NCI-H1092 (cell line): ENCODE data around the gene IRAK3.
"Not testable (repeated sequence)": the region's sequence is repeated elsewhere in the genome, so short reads cannot be mapped to it uniquely, and the experiment has no call there.

Experiments used
- DNase-seq: peaks from one replicate; lab custom pipeline; 2025; lab: John Stamatoyannopoulos, UW

Gene IRAK3

DNA sequence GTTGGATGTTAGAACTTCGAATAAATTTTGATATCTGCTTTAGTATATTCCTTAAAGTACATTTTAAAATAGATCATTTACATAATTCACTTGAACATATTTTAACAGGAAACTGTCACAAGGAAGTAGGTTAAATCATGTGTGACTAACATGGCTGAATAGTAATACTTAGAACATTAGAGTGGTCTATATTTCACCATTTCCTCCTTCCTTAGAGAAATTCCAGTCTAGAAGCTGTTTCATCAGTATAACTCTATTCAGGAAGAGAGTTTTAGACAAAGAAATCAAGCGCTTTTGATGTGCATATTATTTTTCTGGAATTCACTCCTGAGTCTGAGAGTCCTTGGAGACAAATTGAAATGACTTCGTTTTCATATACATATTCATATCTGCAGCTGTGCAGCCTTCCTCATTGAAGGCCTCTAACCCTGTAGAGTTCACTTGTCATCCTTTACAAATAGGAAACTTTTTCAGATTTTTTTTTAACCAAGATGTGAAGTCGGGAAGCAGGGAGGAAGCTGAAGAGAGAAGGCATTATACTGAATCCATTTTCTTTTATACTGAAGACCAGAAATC is 28.4 kb downstream of the IRAK3 start:
- DNase-seq = no peak

DNA sequence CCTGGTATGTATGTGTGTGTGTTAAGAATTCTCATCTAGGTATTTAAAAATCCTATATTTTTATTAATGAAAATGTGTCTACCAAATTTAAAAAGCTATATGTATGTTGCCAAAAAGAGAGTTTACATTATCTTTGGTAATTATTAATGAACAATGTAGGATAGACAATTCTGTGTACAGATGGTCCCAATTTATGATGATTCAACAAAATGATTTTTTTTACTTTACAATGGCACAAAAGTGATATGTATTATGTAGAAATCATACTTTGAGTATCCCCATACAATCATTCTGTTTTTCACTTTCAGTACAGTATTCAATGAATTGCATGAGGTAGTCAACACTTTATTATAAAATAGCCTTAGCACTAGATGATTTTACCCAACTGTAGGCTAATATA is 39.4 kb downstream of the IRAK3 start:
- DNase-seq = no peak

DNA sequence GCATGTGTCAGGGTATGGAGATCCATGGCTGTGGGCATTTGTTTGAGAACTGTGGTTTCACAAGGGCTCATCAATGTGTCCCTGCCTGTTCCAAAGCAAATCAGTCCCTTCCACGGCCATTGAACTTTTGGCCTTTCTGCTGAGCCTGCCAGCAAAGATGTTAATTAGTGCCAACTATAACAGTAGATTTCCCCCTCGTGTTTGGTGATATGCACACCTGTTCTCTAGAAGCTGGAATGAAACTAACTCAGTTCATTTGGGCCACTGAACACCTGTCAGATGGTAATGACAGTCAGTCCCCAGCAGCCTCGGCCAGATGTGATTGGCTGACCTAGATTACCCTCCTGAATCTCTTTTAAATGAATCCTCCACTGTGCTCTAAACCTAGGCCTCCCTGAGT is 43.2 kb downstream of the IRAK3 start:
- DNase-seq = no peak

DNA sequence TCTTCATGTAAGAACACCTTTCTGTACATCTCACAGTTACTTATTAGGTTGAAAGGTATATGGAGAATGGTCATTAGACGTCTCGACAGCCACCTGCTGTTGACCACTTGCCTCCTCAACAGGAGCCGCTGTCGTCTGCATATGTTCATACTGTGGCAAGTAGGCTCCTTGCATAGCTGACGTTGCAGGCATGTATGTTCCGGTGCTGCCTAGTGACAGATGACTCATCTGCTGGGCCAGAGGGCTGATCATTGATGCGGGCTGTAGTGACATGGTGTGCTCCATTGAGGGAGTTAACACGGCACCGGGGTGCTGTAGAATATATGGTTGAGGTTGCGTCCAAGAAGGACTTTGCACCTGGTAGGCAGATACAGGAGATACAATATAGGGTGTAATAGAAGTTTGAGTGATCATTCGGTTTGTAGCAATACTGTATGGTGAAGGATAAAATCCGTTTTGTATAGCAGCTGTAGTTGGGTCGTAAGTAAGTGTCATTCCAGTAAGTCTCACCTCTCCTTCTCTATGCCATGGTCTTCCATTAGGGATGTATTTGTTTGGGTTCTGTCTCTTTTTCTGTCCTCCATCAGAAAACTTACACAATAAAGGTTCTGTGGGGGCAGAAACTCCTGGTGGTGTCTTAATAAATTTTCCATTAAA is 45.2 kb downstream of the IRAK3 start:
- DNase-seq = not testable (repeated sequence)

DNA sequence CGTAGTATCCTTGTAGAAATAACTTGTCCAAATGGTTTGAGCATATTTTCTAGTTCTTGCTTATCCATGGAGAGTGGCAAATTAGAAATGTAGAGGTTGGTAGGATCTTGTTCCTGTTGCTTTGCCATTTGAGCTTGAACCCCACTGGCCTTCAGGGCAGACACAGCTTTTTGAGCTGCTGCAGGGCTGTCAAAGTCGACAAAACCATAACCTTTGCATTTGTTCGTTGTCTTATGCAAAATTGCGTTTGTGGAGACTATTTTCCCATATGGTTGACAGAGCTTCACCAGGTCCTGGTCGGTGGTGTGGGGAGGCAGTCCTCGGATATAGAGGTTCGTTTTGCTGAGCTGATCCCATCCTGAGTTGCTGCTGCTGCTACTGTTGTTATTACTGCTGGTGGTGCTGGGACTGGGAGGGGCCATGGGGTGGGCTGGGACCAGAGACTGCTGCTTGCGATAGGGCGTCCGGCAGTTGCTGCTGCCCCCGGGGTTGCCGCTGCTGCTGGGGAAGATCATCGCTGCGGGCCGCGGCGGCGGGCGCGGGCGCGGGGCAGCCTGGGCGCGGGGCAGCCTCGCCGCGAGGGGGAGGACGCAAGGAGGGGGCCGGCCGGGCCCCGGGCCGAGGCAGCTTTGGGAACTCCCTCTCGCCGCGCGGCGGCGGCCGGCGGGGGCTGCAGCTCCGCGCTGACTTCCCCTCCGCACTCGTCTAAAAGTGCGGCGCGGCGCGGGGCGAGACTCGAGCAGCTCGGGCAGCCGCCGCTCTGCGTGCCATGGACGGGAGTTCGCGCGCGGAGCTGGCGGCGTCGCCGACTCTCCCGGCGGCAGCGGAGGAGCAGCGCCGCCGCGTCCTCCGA is 46.0 kb downstream of the IRAK3 start:
- not testable (repeated sequence) for DNase-seq

DNA sequence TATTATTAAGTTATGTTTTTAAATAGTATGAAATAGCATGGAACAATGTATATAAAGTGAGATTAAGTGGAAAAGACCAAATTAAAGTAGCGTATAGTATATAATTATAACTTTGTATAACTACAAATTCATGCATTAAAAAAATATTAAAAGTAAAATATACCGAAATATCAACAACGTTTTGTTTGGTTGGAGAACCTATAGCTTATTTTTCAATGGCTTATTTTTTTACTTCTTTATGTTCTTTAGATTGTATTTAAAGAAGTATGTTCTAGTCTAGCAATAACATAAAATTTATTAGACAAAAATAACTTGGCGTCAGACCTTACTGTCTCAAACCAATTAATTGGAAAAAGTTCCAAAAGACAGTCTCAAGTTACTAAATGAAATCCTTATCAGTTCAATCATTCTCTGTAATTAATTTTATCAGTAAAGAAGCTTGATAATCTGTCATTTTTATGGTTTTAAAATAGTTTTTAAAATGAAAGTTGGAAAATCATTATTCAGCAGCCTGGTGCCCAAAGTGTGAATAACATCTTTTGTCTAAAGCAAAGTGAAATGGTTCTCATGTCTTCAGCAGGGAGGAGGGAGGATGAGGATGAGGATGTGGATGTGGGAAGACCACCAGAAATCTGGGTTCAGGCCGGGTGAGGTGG is 46.7 kb downstream of the IRAK3 start:
- DNase-seq = no peak

DNA sequence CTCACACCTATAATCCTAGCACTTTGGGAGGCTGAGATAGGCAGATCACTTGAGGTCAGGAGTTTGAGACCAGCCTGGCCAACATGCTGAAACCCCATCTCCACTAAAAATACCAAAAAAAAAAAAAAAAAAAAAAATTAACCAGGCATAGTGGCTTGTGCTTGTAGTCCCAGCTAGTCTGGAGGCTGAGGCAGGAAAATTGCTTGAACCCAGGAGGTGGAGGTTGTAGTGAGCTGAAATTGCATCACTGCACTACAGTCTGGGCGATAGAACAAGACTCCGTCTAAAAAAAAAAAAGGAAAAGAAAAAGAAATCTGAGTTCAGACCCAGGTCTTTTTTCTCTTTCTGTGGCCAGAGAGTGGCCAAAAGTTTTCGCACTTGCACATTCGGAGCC is 47.3 kb downstream of the IRAK3 start:
- DNase-seq = not testable (repeated sequence)

DNA sequence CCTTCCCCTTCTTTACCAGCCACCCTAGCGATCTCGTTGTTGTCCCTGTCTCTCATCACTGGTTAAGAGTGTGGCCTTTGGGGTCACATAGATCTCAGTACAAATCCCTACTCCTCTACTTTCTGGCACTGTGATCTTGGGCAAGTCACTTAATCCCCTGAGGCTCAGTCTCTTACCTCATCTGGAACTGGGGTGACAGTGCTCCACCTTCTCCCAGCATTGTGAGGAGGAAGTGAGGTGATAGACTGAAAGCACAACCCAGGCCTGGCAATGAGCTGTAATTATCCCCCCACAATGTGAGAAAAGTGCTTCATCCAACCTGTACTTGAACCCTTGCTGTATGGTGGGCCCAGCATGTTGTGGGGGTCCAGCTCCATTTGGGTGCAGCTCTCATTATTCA is 48.0 kb downstream of the IRAK3 start:
- DNase-seq = no peak

DNA sequence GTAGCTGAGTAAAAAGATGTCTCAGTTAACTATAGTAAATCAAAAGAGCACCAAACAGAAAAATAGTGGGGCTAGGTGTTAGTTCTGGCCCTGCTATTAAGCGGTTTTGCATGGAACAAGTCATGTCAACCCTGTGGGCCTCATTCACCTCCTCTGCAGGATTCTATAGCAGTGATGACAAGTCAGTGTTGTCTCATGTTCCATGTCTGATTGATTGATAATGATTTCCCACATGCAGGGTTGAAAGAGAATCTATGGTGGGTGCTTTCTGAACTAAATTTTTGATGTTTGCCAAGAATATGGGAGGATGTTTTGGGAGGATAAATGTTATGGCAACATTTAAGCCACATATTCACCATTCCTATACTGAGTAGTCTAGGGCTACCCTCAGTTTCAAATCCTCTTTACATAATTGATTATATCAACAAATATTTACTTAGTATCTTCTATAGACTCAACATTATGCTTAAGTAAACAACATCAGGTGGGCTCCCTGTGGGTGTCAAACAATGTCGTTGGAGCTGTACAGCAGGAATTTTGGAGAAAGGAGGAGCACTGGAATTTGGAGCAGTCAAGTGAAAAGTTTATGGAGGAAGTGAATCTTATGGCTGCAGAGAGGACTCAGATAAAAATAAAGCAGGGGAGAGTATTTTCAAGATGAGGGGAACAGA is 48.6 kb downstream of the IRAK3 start:
- DNase-seq = no peak

DNA sequence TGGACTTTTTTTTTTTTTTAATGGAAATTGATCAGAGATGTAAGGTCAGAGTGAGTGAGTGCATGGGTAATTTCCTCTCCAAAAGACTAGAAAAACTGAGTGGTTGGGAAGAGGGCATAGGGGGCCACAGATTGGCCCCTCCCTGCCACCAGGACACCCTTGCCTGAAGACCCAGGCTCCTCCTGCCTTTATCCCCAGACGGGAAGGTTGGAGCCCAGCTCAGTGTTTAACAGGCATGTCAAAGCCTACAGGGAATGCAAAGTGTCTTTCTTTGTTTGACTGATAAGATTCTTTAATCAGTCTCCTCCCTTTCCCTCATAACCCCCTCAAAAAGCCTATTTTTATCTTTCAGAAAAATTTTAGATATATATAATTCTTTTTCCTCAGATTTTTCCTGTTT is 50.3 kb downstream of the IRAK3 start:
- DNase-seq = no peak

DNA sequence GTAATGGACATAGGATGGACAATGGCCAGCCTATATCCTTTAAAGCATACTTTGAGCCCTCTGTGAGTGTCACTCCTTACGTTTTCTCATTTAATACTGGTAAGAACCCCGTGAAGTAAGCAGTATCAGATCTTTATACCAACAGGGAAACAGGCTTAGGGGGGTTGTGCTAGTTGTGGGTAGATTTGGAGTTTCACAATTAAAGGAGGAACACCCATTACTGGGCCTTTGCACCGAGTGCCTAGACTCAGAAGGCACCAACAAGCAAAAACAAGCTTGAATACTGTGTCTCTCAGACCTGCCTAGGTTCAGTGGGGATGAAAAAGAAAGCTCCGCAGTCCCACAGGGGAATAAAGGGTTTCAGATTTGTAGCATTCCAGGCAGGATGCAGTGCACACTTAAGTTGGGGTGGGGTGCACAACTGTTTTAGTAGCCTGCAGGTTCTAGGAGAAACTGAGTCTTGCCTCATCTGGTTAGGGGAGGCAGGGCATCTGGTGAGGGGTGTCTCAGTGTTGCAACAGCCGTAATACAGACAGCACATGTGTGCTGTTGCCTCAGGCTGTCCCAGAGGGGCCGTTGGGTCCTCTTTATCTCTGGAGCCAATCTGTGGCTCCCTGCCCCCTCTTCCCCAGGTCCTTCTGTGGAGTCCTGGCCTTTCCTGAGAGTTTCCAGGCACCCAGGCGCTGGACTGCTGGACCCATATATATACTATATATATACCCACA is 51.2 kb downstream of the IRAK3 start:
- DNase-seq = no peak

DNA sequence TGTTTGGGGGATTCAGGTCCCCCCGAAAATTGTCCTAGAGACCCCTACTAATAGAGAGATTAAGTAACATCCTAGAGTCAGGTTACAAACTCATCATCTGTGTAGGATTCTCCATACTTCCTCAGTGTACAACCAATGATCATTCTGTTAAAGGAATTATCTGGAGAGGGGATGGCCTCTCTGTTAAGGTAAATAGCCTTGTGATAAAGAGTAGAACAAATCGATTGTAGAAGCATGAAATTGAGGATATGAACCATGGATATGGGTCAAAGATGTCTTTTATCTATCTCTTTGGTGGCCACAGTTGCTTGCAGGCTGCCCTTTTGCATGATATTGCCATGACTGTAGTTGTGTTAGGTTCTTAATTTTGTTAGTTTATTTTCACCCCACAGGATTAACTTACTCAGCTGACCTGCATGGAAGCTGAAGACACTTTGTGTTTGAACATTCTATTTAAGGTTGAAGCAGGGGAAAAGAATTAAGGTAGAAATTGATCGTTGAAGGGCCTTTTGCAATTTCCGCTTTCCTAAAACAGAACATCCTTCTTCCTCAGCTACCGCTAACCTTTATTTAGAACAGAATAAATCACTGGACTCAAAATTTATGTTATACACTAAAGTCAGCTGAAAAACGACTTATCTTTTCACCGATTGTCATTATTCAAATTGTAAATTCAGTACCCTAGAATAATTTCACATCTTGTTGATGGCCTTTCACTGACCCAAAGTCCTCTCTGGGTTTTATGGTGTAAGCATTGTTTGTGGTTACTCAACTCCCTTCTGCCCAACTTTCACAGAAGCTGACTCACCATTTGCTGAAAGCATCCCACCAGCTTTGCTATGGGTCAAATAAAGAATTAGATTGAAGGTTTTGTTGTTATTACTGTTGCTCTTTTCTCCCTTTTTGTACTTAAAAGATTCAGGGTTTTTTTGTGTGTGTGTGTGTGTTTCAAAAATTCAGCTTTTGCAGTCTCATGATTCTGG is 52.3 kb downstream of the IRAK3 start:
- no peak for DNase-seq

DNA sequence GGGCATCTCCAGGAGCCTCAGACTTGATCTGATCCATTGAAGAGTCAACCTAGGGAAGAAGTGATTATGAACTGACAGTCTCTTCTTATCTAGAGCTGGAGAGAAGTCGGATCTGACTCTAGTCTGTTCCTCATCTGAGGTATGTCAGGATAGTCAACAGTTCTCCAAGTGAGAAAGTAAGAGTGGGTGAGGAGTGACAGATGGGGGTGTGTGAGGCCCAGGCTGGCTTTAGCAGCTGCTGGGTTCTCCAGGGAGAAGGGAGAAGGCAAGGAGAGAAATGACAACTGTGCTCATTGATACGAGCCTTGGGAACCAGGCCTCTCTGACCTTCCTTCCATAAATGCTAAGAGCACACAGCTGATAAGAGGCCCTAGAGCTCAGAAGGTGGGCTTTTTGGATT is 53.3 kb downstream of the IRAK3 start:
- DNase-seq = no peak

DNA sequence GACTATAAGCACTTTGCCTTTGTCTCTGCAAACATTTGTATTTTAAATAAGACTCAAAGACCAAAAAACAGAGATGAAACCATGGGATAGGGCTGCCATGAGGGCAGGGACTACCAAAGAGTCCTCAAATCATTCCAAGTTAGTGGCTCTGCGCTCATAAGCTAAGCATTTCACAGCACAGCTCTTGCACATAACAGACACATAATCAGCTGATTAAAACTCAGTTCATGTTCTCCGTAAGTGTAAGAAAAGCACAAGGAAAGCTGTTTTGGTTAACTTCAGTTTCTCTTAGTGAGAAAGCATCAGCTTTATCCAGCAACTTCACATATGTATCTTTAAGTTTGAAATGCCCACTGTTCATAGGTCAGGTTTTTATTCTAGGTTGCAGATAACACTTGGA is 54.9 kb downstream of the IRAK3 start:
- no peak for DNase-seq

DNA sequence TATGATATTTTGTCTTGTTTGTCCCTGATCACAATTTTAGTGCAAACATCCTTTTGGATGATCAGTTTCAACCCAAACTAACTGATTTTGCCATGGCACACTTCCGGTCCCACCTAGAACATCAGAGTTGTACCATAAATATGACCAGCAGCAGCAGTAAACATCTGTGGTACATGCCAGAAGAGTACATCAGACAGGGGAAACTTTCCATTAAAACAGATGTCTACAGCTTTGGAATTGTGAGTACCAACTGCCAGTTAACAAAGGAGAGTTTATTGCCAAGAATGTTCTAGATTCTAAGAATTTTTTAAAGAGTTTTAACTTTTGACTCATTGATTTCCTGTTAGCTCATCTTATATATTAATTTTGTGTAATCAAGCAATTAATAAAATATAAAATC is 55.4 kb downstream of the IRAK3 start:
- DNase-seq = no peak

DNA sequence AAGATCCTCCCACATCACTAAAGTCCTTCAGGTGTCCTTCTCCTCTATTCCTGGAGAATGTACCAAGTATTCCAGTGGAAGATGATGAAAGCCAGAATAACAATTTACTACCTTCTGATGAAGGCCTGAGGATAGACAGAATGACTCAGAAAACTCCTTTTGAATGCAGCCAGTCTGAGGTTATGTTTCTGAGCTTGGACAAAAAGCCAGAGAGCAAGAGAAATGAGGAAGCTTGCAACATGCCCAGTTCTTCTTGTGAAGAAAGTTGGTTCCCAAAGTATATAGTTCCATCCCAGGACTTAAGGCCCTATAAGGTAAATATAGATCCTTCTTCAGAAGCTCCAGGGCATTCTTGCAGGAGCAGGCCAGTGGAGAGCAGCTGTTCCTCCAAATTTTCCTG is 58.7 kb downstream of the IRAK3 start:
- DNase-seq = no peak

DNA sequence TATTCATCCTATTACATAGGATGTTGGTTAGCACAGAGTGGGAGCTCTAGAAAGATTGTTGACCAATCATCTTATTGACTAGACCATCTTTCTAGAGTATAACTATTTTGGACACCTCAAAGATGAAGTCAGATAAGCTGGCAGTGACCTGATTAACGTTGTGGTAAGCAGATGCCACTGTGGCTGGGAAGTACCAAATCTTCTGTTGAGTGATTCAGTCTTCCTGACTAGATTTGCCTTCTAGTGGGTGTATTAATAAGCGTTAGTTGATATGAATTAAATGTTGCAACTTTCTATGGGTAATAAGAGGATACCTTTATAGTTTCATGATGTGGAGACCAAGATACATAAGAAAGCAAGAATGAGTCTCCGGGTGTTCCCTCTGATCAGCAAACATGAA is 62.0 kb downstream of the IRAK3 start:
- DNase-seq = no peak

DNA sequence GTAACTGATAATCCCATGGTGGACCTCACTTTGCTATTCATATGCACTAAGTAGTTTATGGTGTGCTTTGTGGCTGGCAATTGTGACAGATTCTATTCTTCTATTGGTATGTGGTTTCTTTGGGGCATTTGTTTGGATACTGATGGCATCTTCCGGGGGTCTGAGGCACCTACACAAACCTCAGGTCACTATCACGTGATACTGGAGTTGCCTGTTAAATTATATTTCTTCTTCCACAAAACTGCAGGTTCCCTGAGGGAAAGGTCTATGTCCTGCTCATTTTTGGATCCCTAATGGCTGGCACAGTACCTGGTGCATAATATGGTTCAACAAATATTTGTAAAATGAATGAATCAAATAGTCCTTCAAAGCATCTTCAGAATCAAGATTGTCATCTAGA is 63.8 kb downstream of the IRAK3 start:
- DNase-seq = no peak

DNA sequence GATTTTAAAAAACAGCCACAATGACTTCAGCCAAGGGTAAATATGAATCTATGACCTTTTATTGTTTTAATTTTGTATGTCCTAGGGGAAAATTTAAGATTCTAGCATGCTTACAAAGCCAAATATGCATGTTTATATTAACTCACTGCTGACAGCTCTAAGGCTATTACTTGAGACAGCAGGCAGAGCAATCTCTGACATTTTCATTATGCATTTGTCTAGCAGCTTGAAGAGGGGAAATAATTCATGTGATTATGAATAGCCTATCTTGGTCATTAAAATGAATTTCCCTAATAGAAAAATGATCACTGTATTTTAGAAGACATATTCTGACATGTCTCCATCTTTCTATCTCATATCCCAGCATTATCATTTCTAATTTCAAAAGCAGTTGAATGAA is 66.7 kb downstream of the IRAK3 start:
- no peak for DNase-seq

DNA sequence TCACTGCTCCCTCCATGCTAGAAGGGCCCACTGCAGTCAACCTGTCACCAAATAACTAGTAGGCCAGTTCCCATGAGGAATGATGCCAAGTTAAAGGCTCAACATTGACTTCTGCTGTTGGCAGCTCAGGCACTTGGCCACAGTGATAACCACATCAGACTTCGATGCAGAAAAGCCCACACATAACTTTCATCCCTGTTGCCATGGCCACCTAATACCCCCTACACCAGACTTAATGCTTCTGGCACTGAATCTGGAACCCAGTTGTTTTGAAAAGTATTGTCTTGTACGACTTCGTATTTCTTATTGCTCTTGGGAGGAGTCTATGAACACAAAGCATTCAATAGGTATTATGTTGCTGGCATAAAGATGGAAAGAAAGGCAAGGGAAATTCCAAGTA is 69.0 kb downstream of the IRAK3 start:
- no peak for DNase-seq
